Measurements from ENCODE around the gene CIDEC.

Gene CIDEC

GRCh38 chr3:9917820-9918219 is 37.8 kb upstream of the CIDEC start:
- Histone ChIP-seq H2AFZ (ENCODE audit: low read length) (no peak overlapping the region), H3K4me3 (ENCODE audit: low read length, poor library complexity, severe bottlenecking) (no peak overlapping the region), H3K9me3 (ENCODE audit: insufficient read depth, low read depth, low read length) (no peaks in the 10 kb centered on the region), H3K4me2 (ENCODE audit: low read depth, low read length, poor library complexity, severe bottlenecking) (no peak overlapping the region), H3K4me1 (ENCODE audit: insufficient read depth, low read length, poor library complexity, severe bottlenecking) (no peaks in the 10 kb centered on the region), H3K27me3 (ENCODE audit: insufficient read depth, low read length, poor library complexity, severe bottlenecking) (no peaks in the 10 kb centered on the region), H3K9ac (ENCODE audit: low read depth, low read length, poor library complexity, severe bottlenecking) (no peak overlapping the region), H3K36me3 (ENCODE audit: insufficient read depth, low read length) (peaks cover 8% of the 10 kb centered on the region; the same call in 1 of the 2 replicates), H3F3A (ENCODE audit: low read depth) (no peaks in the 10 kb centered on the region), H3K9me2 (replicated peaks; ENCODE audit: low read depth, low read length) (no peaks in the 10 kb centered on the region), H3K79me2 (ENCODE audit: insufficient read depth, low read length) (no peaks in the 10 kb centered on the region), H4K20me1 (ENCODE audit: insufficient read depth, low read length, poor library complexity, severe bottlenecking) (no peaks in the 10 kb centered on the region)
- TF ChIP-seq EZH2phosphoT487 (IDR thresholded peaks at IDR 0.05; ENCODE audit: borderline replicate concordance) (no peak), CTCF (conservative IDR thresholded peaks at IDR 0.05; ENCODE audit: low read length) (no peak)

- Histone ChIP-seq H3K79me2 (ENCODE audit: insufficient read depth, low read length) (no peaks in the 10 kb centered on the region), H3K9ac (ENCODE audit: low read depth, low read length, poor library complexity, severe bottlenecking) (no peak within 1 kb of the TSS), H3K4me2 (ENCODE audit: low read depth, low read length, poor library complexity, severe bottlenecking) (no peak within 1 kb of the TSS), H4K20me1 (ENCODE audit: insufficient read depth, low read length, poor library complexity, severe bottlenecking) (no peaks in the 10 kb centered on the region), H3K9me2 (replicated peaks; ENCODE audit: low read depth, low read length) (no peaks in the 10 kb centered on the region), H3K36me3 (ENCODE audit: insufficient read depth, low read length) (peaks cover 8% of the 10 kb centered on the region; the same call in 1 of the 2 replicates), H3K4me3 (ENCODE audit: low read length, poor library complexity, severe bottlenecking) (no peak within 1 kb of the TSS), H2AFZ (ENCODE audit: low read length) (no peak within 1 kb of the TSS), H3F3A (ENCODE audit: low read depth) (no peaks in the 10 kb centered on the region), H3K27me3 (ENCODE audit: insufficient read depth, low read length, poor library complexity, severe bottlenecking) (no peaks in the 10 kb centered on the region), H3K9me3 (ENCODE audit: insufficient read depth, low read depth, low read length) (no peaks in the 10 kb centered on the region), H3K4me1 (ENCODE audit: insufficient read depth, low read length, poor library complexity, severe bottlenecking) (peaks cover 8% of the 10 kb centered on the region)
- no peak for TF ChIP-seq CTCF (conservative IDR thresholded peaks at IDR 0.05; ENCODE audit: low read length)
- no peak for TF ChIP-seq EZH2phosphoT487 (IDR thresholded peaks at IDR 0.05; ENCODE audit: borderline replicate concordance)
Observed at GRCh38 chr3:9916734-9917680, 37.0 kb upstream of the CIDEC start, which contains the start of gene IL17RC. Gene IL17RC (plus strand): TSS chr3:9917098. CDS start chr3:9917316, 218 bp downstream.

GRCh38 chr3:9916346-9916733 is 36.3 kb upstream of the CIDEC start:
- Histone ChIP-seq H3K36me3 (ENCODE audit: insufficient read depth, low read length) (peaks cover 13% of the 10 kb centered on the region; the same call in 1 of the 2 replicates), H3K4me1 (ENCODE audit: insufficient read depth, low read length, poor library complexity, severe bottlenecking) (peaks cover 11% of the 10 kb centered on the region), H2AFZ (ENCODE audit: low read length) (no peak overlapping the region), H3K27me3 (ENCODE audit: insufficient read depth, low read length, poor library complexity, severe bottlenecking) (no peaks in the 10 kb centered on the region), H4K20me1 (ENCODE audit: insufficient read depth, low read length, poor library complexity, severe bottlenecking) (no peaks in the 10 kb centered on the region), H3K4me3 (ENCODE audit: low read length, poor library complexity, severe bottlenecking) (no peak overlapping the region), H3K9me2 (replicated peaks; ENCODE audit: low read depth, low read length) (no peaks in the 10 kb centered on the region), H3K79me2 (ENCODE audit: insufficient read depth, low read length) (no peaks in the 10 kb centered on the region), H3K4me2 (ENCODE audit: low read depth, low read length, poor library complexity, severe bottlenecking) (no peak overlapping the region), H3K9me3 (ENCODE audit: insufficient read depth, low read depth, low read length) (no peaks in the 10 kb centered on the region), H3F3A (ENCODE audit: low read depth) (no peaks in the 10 kb centered on the region), H3K9ac (ENCODE audit: low read depth, low read length, poor library complexity, severe bottlenecking) (no peak overlapping the region)
- no peak for TF ChIP-seq EZH2phosphoT487 (IDR thresholded peaks at IDR 0.05; ENCODE audit: borderline replicate concordance)
- no peak for TF ChIP-seq CTCF (conservative IDR thresholded peaks at IDR 0.05; ENCODE audit: low read length)

All from Loucy (cell line).